ENCODE results near the gene PBX4.

The PBX4 gene

DNA sequence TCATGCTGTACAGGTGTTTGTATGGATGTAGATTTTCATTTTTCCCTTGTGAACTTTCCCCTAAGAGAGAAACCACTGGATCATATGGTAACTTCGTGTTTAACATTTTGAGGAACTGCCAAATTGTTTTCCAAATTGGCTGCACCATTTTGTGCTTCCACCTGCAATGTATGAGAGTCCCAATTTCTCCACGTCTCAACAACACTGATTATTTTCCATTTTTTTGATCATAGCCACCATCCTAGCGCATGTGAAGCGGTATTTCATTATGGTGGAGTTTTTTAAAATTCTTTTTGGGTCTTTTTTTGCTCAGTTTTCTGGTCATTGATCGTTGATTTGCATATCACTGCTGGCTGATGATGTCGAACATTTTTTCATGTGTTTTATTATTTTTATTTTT, 97.5 kb downstream of the PBX4 start:
- H3K4me3 ChIP-seq (ENCODE audit: low read length), result no peak overlapping the region
- DNase-seq (ENCODE audit: low read depth), result no peak
- TF ChIP-seq, protein P1, sequence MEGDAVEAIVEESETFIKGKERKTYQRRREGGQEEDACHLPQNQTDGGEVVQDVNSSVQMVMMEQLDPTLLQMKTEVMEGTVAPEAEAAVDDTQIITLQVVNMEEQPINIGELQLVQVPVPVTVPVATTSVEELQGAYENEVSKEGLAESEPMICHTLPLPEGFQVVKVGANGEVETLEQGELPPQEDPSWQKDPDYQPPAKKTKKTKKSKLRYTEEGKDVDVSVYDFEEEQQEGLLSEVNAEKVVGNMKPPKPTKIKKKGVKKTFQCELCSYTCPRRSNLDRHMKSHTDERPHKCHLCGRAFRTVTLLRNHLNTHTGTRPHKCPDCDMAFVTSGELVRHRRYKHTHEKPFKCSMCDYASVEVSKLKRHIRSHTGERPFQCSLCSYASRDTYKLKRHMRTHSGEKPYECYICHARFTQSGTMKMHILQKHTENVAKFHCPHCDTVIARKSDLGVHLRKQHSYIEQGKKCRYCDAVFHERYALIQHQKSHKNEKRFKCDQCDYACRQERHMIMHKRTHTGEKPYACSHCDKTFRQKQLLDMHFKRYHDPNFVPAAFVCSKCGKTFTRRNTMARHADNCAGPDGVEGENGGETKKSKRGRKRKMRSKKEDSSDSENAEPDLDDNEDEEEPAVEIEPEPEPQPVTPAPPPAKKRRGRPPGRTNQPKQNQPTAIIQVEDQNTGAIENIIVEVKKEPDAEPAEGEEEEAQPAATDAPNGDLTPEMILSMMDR (conservative IDR thresholded peaks at IDR 0.05; ENCODE audit: low read length), result no peak

DNA sequence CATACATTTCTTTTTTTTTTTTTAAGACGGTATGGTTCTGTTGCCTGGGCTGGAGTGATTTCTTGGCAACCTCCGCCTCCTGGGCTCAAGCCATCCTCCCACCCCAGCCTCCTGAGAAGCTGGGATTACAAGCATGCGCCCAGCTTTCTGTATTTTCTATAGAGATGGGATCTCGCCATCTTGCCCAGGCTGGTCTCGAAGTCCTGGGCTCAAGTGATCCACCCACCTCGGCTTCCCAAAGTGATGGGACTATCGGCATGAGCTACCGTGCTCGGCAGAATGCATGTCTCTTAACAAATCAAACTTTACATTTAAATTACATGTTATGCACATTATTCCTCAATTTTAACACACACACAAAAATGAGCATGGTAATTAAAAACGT, 101.3 kb downstream of the PBX4 start:
- TF ChIP-seq, protein P1 (conservative IDR thresholded peaks at IDR 0.05; ENCODE audit: low read length), result no peak
- no peak for DNase-seq (ENCODE audit: low read depth)
- peak overlapping the region; percentile 94 for H3K4me3 ChIP-seq (ENCODE audit: low read length)

DNA sequence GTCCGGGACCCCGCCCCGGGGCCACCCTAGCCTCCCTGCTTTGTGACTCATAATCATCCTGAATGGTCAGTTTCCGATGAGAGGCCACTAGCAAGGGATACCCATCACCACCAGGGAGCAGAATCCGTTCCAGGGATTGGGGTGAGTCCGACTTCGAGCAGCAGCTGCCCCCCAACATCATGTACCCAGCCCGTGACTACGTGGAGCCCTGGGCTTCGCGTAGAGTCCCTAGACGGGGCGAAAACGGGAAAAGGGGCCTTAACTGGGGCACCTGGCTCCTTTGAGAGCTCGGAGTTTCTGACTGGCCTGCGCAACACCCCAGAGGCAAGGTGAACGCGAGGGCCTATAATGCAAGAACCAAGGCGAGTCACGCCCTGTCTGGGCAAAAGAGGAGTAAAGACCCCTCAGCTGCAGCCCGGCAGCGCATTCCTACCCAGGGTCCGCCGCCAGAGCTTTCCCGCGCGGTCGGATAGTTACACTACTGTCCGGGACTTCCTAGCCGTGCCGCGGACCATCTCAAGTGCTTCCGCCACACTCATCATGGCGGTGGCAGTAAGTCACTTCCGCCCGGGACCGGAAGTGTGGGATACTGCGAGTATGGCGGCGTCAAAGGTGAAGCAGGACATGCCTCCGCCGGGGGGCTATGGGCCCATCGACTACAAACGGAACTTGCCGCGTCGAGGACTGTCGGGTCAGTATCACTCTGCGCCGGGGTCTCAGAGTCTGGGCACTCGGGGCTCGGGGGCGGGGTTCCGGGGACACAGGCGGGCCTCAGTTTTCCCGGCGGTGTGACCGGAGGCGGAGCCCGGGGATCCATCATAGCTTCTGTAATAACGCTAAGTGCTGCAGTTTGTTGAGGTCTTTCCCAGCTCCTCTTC, 102.6 kb downstream of the PBX4 start, which contains the start of gene NDUFA13:
TSS of gene NDUFA13 (plus strand) at position 584 of the 878 bp plus-strand sequence. CDS start at position 598, 14 bp downstream.
- TF ChIP-seq, protein P1 (conservative IDR thresholded peaks at IDR 0.05; ENCODE audit: low read length), result peak; percentile 24
- H3K4me3 ChIP-seq (ENCODE audit: low read length), result peak within 1 kb of the TSS; percentile 94
- DNase-seq (ENCODE audit: low read depth), result peak; percentile 90

DNA sequence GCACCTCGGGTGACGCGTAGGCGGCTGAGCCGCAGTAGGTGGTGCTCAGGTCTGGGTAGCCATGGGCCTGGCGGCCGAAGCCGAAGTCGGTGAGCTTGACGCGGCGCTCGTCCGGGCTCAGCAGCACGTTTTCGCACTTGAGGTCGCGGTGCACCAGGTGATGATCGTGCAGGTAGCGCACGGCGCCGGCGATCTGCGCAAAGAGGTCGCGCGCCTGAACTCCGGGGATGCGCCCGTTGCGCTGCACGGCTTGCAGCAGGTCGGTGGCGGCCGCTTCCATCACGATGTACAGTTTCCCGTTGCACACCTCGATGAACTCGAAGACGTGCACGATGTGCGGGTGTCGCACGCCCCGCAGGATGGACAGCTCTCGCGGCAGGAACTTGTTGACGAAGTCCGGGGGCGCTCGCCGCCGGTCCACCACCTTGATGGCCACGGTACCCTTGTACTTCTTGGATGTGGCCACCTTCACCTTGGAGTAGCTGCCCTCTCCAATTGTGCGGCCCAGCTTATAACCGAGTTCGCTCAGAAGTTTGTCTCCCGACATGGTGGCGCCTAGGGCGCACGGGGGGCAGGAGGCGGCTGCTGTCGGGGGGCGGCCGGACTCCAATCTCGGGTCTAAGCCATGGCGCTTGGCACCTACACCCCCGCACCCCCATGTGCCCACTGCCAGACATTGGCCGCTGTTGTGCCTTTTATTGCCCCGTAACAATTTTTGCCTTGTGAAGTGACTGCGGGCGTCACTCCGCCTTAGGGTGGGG, 103.4 kb downstream of the PBX4 start, which contains the start of gene TSSK6:
TSS of gene TSSK6 (minus strand) at position 668 of the 761 bp plus-strand sequence. CDS start at position 547, 121 bp downstream.
- no peak for DNase-seq (ENCODE audit: low read depth)
- TF ChIP-seq, protein P1 (conservative IDR thresholded peaks at IDR 0.05; ENCODE audit: low read length), result no peak
- peak within 1 kb of the TSS; percentile 94 for H3K4me3 ChIP-seq (ENCODE audit: low read length)

DNA sequence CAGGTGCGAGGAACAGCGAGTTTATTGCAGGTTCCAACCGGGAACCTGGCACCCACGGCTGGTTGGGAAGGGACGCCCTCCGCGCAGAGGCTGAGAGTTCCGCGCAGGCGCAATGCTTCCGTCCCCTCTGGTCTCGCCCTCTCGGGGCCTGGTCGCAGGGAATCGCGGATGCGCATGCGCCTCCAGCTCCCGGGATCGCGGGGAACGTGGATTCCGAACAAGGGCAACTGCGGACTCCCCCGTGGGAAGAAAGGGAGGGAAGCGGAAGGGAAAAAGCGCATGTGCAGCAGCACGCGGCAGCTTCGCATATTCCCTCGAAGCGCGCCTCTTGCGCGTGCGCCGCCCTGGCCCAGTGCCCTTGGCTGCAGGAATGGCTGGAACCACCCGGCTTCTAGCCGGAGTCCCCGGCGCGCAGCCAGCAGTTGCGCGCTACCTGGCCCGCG, 104.3 kb downstream of the PBX4 start:
- TF ChIP-seq, protein P1 (conservative IDR thresholded peaks at IDR 0.05; ENCODE audit: low read length), result no peak

DNA sequence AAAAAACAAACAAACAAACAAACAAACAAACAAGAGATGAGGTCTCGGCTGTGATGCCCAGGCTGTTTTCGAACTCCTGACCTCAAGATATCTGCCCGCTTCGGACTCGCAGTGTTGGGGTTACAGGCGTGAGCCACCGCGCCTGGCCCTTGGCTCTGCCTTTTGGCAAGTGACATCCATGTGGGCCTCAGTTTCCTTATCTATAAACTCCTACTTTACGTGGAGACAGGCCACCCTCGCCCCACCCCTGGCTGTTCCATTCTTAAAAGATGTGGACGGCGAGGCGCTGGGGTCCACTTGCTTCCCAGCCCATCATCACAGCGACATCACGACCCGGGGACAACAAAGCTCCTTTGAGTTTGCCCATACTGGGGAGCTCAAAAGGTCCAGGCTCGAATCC, 104.8 kb downstream of the PBX4 start:
- H3K4me3 ChIP-seq (ENCODE audit: low read length), result peak overlapping the region; percentile 27; the same call in 1 of the 2 replicates
- no peak for DNase-seq (ENCODE audit: low read depth)
- TF ChIP-seq, protein P1 (conservative IDR thresholded peaks at IDR 0.05; ENCODE audit: low read length), result no peak

More for the DNA sequence above, 104.3 kb downstream of the PBX4 start:
- DNase-seq (ENCODE audit: low read depth), result peak; percentile 56
- H3K4me3 ChIP-seq (ENCODE audit: low read length), result peak overlapping the region; percentile 27
